ENCODE results near the gene ACTN3.

ACTN3 gene

GRCh38 chr11:66559866-66560676 is 13.4 kb downstream of the ACTN3 start:
- Histone ChIP-seq H3K4me2 (ENCODE audit: low read length) (no peak overlapping the region), H2AFZ (no peak overlapping the region), H3K27me3 (ENCODE audit: control insufficient read depth, insufficient read depth, low read length) (no peaks in the 10 kb centered on the region), H3K27ac (no peak overlapping the region), H3K4me3 (ENCODE audit: low read depth, low read length) (no peak overlapping the region), H3K36me3 (ENCODE audit: control insufficient read depth, insufficient read depth, low read length) (no peaks in the 10 kb centered on the region), H3K9ac (no peak overlapping the region), H3K79me2 (no peaks in the 10 kb centered on the region), H3K9me3 (ENCODE audit: control insufficient read depth, low read length) (no peaks in the 10 kb centered on the region), H3K4me1 (peaks cover 4% of the 10 kb centered on the region)
- no peak for TF ChIP-seq CTCF (IDR thresholded peaks at IDR 0.05)

- Histone ChIP-seq H3K36me3 (ENCODE audit: control insufficient read depth, insufficient read depth, low read length) (no peaks in the 10 kb centered on the region), H3K4me1 (peaks cover 4% of the 10 kb centered on the region), H3K4me3 (ENCODE audit: low read depth, low read length) (no peak overlapping the region), H3K9me3 (ENCODE audit: control insufficient read depth, low read length) (no peaks in the 10 kb centered on the region), H2AFZ (no peak overlapping the region), H3K79me2 (no peaks in the 10 kb centered on the region), H3K4me2 (ENCODE audit: low read length) (no peak overlapping the region), H3K9ac (no peak overlapping the region), H3K27me3 (ENCODE audit: control insufficient read depth, insufficient read depth, low read length) (no peaks in the 10 kb centered on the region), H3K27ac (no peak overlapping the region)
- TF ChIP-seq CTCF (IDR thresholded peaks at IDR 0.05) = no peak
Observed at GRCh38 chr11:66561178-66561974, 14.7 kb downstream of the ACTN3 start.

- H3K9ac ChIP-seq = no peak overlapping the region
- no peaks in the 10 kb centered on the region for H3K79me2 ChIP-seq
- H3K27ac ChIP-seq = no peak overlapping the region
- H3K4me2 ChIP-seq (ENCODE audit: low read length) = no peak overlapping the region
- no peaks in the 10 kb centered on the region for H3K36me3 ChIP-seq (ENCODE audit: control insufficient read depth, insufficient read depth, low read length)
- no peak for TF ChIP-seq CTCF (IDR thresholded peaks at IDR 0.05)
- H3K27me3 ChIP-seq (ENCODE audit: control insufficient read depth, insufficient read depth, low read length) = no peaks in the 10 kb centered on the region
- H3K4me3 ChIP-seq (ENCODE audit: low read depth, low read length) = no peak overlapping the region
- no peak overlapping the region for H2AFZ ChIP-seq
- H3K4me1 ChIP-seq = peaks cover 4% of the 10 kb centered on the region
- H3K9me3 ChIP-seq (ENCODE audit: control insufficient read depth, low read length) = no peaks in the 10 kb centered on the region
Observed at GRCh38 chr11:66561975-66562248, 15.2 kb downstream of the ACTN3 start.

- TF ChIP-seq CTCF (IDR thresholded peaks at IDR 0.05) = no peak
- H3K9ac ChIP-seq = no peak overlapping the region
- H3K79me2 ChIP-seq = no peaks in the 10 kb centered on the region
- no peaks in the 10 kb centered on the region for H3K9me3 ChIP-seq (ENCODE audit: control insufficient read depth, low read length)
- no peak overlapping the region for H2AFZ ChIP-seq
- H3K27me3 ChIP-seq (ENCODE audit: control insufficient read depth, insufficient read depth, low read length) = no peaks in the 10 kb centered on the region
- H3K4me1 ChIP-seq = peaks cover 4% of the 10 kb centered on the region
- no peak overlapping the region for H3K4me3 ChIP-seq (ENCODE audit: low read depth, low read length)
- no peak overlapping the region for H3K4me2 ChIP-seq (ENCODE audit: low read length)
- H3K36me3 ChIP-seq (ENCODE audit: control insufficient read depth, insufficient read depth, low read length) = no peaks in the 10 kb centered on the region
- no peak overlapping the region for H3K27ac ChIP-seq
Observed at GRCh38 chr11:66562275-66562674, 15.6 kb downstream of the ACTN3 start.

Measured in parathyroid adenoma (tissue), 2 donors.